Measurements from ENCODE around the gene HELZ2. TPM values are rescaled to one million over a fixed set of nuclear protein-coding genes. Genes with fewer than 3 reads are reported as not detected.
"Not testable (repeated sequence)": the region's sequence is repeated elsewhere in the genome, so short reads cannot be mapped to it uniquely, and the experiment has no call there.

HELZ2 gene
- total RNA-seq, 1 experiment from 2014 or later = 27.9 TPM

DNA sequence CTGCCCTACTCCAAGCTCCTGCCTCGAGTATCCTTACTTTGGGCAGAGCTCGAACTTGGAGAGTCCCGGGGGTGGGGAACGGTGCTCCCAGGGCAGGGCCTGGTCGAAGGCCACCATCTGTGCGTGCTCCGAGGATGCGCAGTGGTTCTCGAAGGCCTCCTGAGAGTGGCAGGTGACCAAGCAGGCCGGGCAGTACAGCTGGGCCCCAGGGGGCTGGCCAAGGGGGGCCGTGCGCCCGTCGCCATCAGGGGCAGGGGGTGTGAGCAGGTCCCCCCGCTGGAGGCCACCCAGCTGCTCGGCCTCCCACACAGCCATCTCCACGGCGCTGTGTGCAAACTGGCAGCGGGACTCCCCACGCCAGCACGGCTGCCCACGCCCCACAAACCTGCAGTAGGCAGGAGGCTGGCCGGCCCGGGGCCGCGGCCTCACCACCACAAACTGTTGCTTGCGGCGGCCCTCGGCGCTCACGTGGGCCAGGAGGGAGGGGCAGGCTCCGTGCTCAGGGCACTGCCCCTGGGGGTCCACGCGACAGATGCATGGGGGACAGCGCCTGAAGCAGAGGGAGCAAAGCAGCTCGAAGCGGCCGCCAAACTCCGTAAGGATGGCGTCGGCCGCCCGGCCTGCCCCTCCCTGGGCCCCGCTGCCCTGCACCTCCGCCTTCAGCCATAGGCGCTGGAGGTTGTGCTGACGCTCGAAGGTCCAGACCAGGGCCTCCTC, 1.8 kb downstream of the HELZ2 start:
- Histone ChIP-seq H3K9me3 (ENCODE audit: control insufficient read depth, low read depth, low read length) (no peaks in the 10 kb centered on the region), H4K20me1 (ENCODE audit: control insufficient read depth, insufficient read depth, insufficient read length) (no peaks in the 10 kb centered on the region), H3K79me2 (ENCODE audit: insufficient read depth, low read length) (no peaks in the 10 kb centered on the region), H3K23ac (ENCODE audit: insufficient read length, low read depth, low read length) (no peak overlapping the region), H2BK120ac (ENCODE audit: low read depth, low read length, poor library complexity, severe bottlenecking) (no peak overlapping the region), H3K9ac (ENCODE audit: extremely low read depth, insufficient read length, low read length) (no peak overlapping the region), H3K4ac (ENCODE audit: low read depth, low read length) (no peak overlapping the region), H2BK15ac (ENCODE audit: low read depth, low read length) (no peak overlapping the region), H3K23me2 (ENCODE audit: insufficient read length, low read depth, low read length, poor library complexity, severe bottlenecking) (peaks cover 4% of the 10 kb centered on the region), H3K18ac (ENCODE audit: insufficient read length, low read depth, low read length) (no peak overlapping the region), H3K27ac (ENCODE audit: insufficient read length, low read depth, low read length) (no peak overlapping the region), H4K5ac (ENCODE audit: insufficient read length, low read depth, low read length) (no peak overlapping the region), H2BK20ac (ENCODE audit: low read depth, low read length, poor library complexity, severe bottlenecking) (no peak overlapping the region), H3K14ac (ENCODE audit: insufficient read depth, low read length) (no peak overlapping the region), H3T11ph (ENCODE audit: low read length) (no peak overlapping the region), H4K8ac (replicated peaks; ENCODE audit: insufficient read length, low read depth, low read length) (no peak overlapping the region), H3K4me2 (ENCODE audit: insufficient read depth, insufficient read length, low read length) (no peak overlapping the region), H3K4me1 (ENCODE audit: insufficient read depth, low read length) (no peaks in the 10 kb centered on the region), H2BK5ac (ENCODE audit: insufficient read length, low read length) (no peak overlapping the region), H4K91ac (ENCODE audit: insufficient read length, low read depth, low read length) (no peak overlapping the region), H2AFZ (ENCODE audit: low read length) (no peak overlapping the region), H3K56ac (ENCODE audit: insufficient read length, low read depth, low read length) (no peak overlapping the region), H3K79me1 (ENCODE audit: insufficient read depth, low read depth, low read length, poor library complexity, severe bottlenecking) (no peaks in the 10 kb centered on the region), H3K27me3 (ENCODE audit: insufficient read depth, low read length) (no peaks in the 10 kb centered on the region), H2AK5ac (ENCODE audit: insufficient read length, low read length) (no peak overlapping the region), H2BK12ac (ENCODE audit: insufficient read length, low read depth, low read length) (no peak overlapping the region)
- Mint-ChIP-seq H3K27me3 (ENCODE audit: low read depth) (no peaks in the 10 kb centered on the region; the same call in 1 of the 2 replicates), H3K9me3 (no peaks in the 10 kb centered on the region), H3K4me3 (no peak overlapping the region), H3K4me1 (peaks cover 4 to 10% of the 10 kb centered on the region in 2 experiments; a peak in 3 of 4 replicates), H3K27ac (no peak overlapping the region; a peak in 1 of 7 replicates), H3K36me3 (ENCODE audit: insufficient read depth in 1 of 3, low read depth in 3 of 3) (no peaks in the 10 kb centered on the region)
- TF ChIP-seq CTCF (conservative IDR thresholded peaks at IDR 0.05) = no peak
- no CpG with 5 or more reads among the region's 48 CpGs for WGBS (ENCODE audit: extremely low coverage, insufficient read length, low lambda C conversion rate)
- no peak for DNase-seq

GRCh38 chr20:63571087-63571478, 3.0 kb downstream of the HELZ2 start:
- not testable (repeated sequence) for H2BK12ac ChIP-seq (ENCODE audit: insufficient read length, low read depth, low read length); H3K56ac ChIP-seq (ENCODE audit: insufficient read length, low read depth, low read length); H2BK5ac ChIP-seq (ENCODE audit: insufficient read length, low read length); H2BK120ac ChIP-seq (ENCODE audit: low read depth, low read length, poor library complexity, severe bottlenecking); H3K27ac ChIP-seq (ENCODE audit: insufficient read length, low read depth, low read length); H3K36me3 Mint-ChIP-seq (ENCODE audit: insufficient read depth in 1 of 3, low read depth in 3 of 3); H2BK20ac ChIP-seq (ENCODE audit: low read depth, low read length, poor library complexity, severe bottlenecking); H3K4me1 Mint-ChIP-seq; H2BK15ac ChIP-seq (ENCODE audit: low read depth, low read length); H3K23ac ChIP-seq (ENCODE audit: insufficient read length, low read depth, low read length); H3K79me1 ChIP-seq (ENCODE audit: insufficient read depth, low read depth, low read length, poor library complexity, severe bottlenecking); H3K27ac Mint-ChIP-seq; H3K14ac ChIP-seq (ENCODE audit: insufficient read depth, low read length); H3K4ac ChIP-seq (ENCODE audit: low read depth, low read length); H4K91ac ChIP-seq (ENCODE audit: insufficient read length, low read depth, low read length); H3K9me3 Mint-ChIP-seq; H2AFZ ChIP-seq (ENCODE audit: low read length); H4K5ac ChIP-seq (ENCODE audit: insufficient read length, low read depth, low read length); H3K18ac ChIP-seq (ENCODE audit: insufficient read length, low read depth, low read length); H3K4me1 ChIP-seq (ENCODE audit: insufficient read depth, low read length); H2AK5ac ChIP-seq (ENCODE audit: insufficient read length, low read length); H3K4me3 Mint-ChIP-seq; H4K20me1 ChIP-seq (ENCODE audit: control insufficient read depth, insufficient read depth, insufficient read length); H3K4me2 ChIP-seq (ENCODE audit: insufficient read depth, insufficient read length, low read length); H3K9ac ChIP-seq (ENCODE audit: extremely low read depth, insufficient read length, low read length); DNase-seq; H3K79me2 ChIP-seq (ENCODE audit: insufficient read depth, low read length); H3K23me2 ChIP-seq (ENCODE audit: insufficient read length, low read depth, low read length, poor library complexity, severe bottlenecking); H4K8ac ChIP-seq (replicated peaks; ENCODE audit: insufficient read length, low read depth, low read length); H3K9me3 ChIP-seq (ENCODE audit: control insufficient read depth, low read depth, low read length); H3T11ph ChIP-seq (ENCODE audit: low read length); H3K27me3 Mint-ChIP-seq (ENCODE audit: low read depth); H3K27me3 ChIP-seq (ENCODE audit: insufficient read depth, low read length)
- WGBS (ENCODE audit: extremely low coverage, insufficient read length, low lambda C conversion rate) = no CpG with 5 or more reads among the region's 11 CpGs
